WI38 (cell line): ENCODE data around the gene GRIN3A.

Source experiments
- H3K4me3 ChIP-seq: 2 replicates; pipeline ENCODE4 v1.5.1; 2011; ENCODE audit warnings: low read depth, mild to moderate bottlenecking, control low read depth, low read length
- CTCF ChIP-seq: IDR thresholded peaks from 2 replicates; pipeline ENCODE4 v1.5.1; 2012; ENCODE audit warnings: low read depth, mild to moderate bottlenecking, control low read depth, low read length

The GRIN3A gene

GRCh38 chr9:101524371-101524770 lies 214.1 kb downstream of the GRIN3A start:
- TF ChIP-seq CTCF = no peak
- no peak overlapping the region for H3K4me3 ChIP-seq
